NCI-H2227 treated with DMSO at 0.1 percent for 48 hours (cell line): ENCODE data around the gene CRABP1.

Experiments used
- DNase-seq: peaks from one replicate; lab custom pipeline; 2025; lab: John Stamatoyannopoulos, UW

Gene CRABP1

DNA sequence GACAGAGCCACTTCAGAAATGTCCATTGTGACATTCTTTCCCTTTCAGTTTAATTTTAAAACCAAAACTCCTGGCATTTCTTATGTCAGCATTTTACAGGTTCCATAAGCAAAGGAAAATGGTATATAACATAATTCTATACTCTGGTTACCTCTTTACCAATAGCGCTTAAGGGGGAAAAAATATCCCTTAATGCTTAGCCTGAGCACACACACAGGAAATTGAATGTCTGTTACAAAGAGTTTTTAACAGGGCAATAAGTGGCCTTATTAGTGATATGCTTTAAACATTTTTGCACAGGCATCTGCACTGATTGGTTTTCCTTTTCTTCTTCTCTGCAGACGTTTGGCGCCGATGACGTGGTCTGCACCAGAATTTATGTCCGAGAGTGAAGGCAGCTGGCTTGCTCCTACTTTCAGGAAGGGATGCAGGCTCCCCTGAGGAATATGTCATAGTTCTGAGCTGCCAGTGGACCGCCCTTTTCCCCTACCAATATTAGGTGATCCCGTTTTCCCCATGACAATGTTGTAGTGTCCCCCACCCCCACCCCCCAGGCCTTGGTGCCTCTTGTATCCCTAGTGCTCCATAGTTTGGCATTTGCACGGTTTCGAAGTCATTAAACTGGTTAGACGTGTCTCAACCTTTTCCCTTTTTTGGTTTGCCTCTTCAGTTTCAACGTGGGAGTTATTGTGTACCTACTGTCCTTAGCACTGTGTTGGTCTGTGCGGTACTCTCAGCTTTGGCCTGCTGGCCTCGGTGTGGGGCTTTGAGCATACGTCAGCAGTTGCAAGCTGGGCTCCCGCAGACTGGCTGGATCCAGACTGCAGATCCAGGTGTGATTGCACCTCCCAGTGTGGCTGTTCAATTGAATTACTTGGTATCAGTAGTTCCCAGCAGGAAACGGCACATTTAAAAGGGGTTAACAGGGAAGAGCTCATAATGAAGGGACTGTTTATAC, 7.7 kb downstream of the CRABP1 start:
- no peak for DNase-seq

DNA sequence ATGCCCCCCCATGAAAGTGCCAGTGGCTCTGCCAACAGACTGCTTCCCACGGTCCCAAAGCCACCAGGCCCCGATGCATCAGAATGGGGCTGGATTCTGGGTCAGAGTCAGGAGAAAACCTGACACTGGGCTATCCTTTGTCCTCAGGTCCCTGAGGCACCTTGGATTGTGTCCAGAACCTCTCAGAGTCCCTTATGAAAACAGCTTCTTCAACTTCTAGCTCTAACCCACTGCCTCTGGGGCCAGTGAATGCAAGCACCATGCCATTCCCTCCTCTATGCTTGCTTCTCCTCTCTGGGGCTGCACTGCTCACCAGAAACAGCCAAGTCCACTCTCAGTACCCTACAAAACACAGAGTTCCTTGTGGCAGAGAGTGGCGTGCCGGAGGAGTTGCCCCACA, 9.9 kb downstream of the CRABP1 start:
- DNase-seq = no peak

DNA sequence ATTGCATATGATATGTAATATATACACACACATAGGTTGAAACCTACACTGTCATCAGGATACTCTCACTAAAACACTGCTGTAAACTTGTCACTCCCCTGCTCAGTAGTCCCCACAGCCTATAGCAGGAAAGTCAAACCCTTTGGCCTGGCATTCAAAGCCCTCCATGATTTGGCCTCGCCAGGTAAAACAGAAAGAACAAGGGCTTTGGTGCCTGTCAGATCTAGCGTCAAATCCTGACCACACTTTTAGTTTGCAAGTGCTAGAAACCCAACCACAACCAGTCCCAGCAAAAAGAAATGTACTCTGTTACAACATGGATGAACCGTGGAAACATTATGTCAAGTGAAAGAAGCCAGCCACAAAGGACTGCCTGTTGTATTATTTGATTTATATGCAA, 11.4 kb downstream of the CRABP1 start:
- DNase-seq = no peak

DNA sequence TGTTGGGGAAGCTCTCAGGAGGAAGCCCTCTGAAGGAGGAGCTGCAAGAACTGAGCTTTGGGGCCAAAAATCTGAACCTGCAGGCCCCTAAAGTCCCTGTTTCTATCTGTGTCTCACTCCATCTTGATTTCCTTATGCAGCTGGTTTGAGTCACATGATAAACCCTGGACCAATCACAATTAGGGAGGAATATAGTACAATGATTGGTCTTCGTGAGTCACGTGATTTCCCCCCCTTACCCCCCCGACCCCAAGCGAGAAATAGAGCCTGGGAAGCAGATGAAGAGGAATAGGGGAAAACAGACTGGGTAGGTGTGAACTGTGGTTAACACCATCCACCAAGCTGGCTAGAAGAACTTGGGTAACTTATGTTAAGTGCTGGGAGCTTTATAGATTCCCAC, 12.9 kb downstream of the CRABP1 start:
- no peak for DNase-seq

DNA sequence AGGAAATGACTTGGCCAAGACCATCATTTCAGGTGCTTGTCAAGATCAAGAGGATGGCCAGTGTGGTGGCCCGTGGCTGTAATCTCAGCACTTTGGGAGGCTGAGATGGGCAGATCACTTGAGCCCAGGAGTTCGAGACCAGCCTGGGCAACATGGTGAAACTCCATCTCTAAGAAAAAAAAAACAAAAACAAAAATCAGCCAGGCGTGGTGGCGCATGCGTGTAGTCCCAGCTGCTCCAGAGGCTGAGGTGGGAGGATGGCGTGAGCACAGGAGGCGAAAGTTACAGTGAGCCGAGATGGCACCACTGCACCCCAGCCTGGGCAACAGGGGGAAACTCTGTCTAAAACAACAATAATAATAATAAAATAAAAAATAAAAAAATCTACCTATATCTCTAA, 15.0 kb downstream of the CRABP1 start:
- no peak for DNase-seq

DNA sequence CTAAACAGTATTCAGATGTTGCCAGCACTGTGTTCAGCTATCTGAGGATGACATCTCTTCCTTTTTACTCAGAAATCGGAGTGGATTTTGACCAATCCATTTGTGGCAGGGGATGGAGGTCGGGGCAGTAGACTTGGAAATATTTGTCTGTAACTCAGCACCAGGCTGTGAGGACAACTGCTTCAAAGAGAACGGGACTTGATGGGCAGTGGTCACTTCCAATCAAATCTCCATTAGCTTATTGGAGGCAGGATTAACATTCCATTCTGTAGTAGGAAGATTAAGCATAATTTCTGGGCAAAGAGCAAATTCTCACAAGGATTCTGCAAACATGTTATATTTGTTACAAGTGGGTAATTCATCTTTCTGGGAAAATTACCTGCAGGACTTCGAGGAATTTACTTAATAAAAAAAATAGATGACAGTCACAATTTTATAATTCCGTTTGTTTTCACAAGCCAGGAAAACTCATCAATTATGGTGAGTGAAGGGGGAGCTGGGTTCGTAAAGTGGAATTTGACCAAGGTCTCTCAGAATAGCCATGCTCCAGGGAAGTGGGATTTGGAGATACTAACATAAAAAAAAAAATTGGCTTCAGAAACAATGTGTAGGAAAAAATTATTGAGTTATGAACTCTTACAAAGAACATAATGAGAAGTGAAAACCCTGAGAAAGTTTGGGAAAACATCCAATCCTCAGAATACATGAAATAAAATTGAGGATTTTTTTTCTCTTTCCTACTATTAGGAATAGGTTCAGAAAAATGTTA, 18.1 kb downstream of the CRABP1 start:
- no peak for DNase-seq

DNA sequence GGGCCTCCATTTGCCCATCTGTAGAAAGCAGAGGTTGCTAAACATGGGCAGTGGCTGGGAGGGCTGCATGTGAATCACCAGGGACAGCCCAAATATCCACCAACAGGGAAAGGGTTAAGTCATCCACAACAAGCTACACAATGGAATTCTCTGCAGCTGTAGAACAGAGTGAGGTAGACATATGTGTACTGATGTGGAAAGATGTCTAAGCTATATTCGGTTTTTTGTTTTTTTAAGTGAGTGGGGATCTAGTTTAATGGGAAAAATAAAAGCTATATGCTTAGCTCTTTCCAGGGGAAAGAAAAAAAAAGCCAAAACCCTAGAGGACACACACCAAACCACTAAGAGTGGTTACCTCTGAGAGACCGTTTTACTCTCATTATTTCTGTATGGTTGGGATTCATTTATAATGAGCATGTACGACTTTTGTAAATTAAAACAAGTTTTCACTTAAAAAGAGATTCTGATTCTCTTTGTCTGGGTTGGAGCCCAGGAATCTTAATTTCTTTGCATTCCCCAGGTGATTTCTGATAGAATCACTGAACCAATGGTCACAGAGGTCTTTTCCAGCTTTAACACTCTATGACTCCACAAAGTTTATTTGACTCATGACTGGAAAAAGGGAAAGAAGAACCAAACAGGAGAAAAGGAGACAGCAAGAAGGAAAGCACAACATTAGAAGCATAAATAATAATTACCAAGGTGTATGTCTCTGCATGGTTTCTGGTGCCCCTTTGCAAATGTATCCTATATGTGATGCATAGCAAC, 19.1 kb downstream of the CRABP1 start:
- DNase-seq = no peak

DNA sequence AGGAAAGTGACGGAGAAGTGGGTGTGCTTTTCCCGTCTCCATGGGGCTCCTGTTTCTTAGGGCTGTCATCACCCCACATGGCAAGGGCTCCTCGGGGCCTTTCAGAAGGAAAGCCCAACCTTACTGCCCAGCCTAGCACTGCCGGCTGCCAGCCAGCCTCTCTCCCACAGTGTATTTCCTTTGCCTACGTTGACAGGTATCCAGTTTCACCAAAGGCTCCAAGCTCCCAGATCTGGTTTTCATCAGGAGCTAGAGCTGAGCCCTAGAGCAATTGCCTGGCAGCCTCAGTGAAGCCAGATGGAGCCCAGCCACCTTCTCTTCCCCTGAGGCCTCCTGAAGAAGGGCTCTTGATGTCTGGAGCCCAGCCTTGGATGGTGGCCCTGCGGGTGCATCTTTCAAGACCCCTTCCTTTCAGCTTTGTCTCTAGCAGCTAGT, 20.2 kb downstream of the CRABP1 start:
- DNase-seq = no peak

DNA sequence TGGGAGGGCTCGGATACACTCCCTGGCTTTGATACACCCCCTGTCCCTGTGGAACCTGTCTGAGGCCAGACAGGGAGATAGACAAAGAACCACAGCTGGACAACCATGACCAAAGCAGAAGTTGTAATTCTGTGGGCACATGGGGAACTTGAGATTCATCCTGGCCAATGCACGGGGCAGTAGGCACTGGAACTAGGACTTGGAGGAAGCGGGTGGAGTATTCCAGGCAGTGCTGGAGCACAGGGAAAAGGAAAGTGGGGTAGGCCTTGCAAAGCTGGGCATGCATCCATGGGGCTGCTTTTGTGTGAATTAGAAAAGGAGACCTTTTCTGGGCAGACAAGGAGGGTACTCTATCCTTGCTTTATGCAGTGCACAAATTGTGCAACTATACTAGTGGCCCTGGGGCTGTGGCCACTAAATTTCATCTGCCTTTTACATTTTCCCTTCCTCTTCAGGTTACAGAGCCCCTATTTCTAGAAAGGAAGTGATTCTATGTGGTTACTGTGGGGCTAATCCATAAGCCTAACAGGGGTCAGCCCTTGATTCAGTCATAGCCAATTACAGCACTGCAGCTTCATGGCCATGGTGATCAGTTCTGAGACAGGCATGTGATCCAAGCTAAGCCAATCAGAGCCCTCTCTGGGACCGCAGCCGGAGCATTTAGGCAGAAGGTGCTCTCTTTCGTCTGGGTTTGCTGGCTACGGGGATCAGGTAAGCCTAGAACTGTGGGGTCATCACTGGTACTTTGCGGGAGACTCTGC, 21.0 kb downstream of the CRABP1 start:
- DNase-seq = no peak

DNA sequence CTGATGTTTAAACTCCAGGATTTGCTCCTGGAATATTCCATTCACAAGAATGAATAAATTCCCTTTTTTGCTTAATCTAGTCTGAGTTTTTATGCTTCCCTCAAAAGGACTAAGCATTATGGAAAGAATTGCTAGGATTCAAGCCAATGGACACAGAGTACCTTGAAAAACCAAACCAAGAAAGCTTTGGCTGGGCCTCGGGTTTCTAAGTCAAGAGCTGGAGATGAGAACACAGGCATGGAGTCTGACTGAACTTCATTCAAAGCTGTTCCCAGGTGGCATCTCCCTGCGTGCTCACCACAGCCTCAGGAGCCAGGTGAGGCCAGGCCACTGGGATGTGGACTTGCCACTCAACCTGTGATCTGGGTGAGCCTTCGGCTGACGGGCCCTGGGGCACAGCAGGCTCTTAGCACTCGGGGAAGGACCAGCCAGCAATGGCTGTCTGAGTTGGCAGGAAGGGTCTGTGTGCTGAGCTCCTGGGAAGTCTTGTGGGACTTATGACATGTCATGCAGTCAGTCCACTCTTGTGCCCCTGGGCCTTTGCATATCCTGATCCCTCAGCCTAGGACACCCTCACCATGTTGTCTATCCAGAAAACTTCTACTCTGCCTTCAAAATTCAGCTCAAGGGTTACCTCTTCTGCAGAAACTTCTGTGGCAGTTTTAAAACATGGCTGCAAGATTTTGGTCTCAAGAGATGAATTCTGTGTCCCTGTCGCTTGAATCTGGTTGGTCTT, 21.8 kb downstream of the CRABP1 start:
- DNase-seq = no peak

DNA sequence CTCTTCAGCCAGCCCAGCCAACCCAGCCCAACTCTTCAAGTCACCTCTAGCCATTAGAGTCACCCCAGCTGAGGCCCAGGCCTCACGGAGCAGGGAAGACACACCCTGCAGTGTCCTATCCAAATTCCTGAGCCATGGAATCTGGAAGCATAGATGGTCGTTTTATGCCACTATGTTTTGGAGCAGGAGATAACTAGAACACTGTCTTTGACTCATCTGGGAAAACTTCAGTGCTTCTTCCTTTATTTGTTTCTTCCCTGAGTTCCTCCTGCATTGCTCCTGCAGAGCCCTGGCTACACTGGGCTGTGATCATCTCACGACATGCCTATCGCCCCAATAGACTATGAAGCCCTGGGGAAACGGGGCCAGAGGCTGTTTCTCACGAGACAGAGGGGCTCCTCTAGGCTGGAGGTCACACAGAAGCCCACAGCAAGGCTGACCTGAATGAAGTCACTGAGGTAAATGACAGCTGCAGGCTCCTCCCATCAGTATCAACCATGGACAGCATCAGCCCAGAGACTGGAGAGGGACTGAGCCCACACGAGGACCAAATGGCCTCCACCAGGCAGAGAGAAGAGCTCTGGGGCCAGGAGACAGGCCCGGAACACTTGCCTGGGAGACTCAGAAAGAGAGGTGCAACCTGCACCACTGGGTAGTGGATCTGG, 22.7 kb downstream of the CRABP1 start:
- no peak for DNase-seq

DNA sequence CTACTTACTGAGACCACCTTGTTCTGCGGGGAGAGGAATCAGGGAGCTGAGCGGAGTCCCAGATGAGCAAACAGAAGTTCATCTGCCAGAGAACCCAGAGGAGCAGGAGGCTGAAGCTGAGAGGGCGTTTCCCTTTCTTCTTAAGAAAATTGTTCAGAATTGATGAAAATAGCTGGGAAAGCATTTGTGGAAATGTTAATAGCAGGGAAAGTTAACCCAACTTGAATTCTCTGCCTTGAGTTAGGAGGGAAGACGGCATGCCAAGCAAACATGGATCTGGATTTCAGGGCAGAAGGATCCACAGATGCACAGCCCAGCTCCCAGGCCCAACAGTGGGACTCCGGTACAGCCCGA, 23.2 kb downstream of the CRABP1 start:
- DNase-seq = no peak

DNA sequence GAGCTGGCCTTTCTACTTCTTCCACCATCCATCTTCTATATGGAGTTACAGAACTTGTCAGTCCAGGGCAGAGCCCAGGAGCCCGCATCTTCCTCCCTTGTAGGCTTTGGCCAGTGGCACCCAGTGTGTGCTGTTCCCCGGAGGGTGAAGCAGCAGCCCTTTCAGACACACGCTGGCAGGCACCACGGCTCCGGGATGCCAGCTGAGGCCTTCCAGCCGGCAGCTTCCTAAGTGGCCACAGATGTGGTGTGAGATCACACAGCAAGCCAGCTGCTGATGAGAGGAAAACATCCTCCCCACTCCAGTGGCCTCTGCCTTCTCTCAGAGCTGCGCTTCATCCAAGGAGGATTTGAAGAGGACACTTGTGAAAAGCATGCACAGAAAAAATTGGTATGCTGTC, 24.1 kb downstream of the CRABP1 start:
- DNase-seq = no peak

DNA sequence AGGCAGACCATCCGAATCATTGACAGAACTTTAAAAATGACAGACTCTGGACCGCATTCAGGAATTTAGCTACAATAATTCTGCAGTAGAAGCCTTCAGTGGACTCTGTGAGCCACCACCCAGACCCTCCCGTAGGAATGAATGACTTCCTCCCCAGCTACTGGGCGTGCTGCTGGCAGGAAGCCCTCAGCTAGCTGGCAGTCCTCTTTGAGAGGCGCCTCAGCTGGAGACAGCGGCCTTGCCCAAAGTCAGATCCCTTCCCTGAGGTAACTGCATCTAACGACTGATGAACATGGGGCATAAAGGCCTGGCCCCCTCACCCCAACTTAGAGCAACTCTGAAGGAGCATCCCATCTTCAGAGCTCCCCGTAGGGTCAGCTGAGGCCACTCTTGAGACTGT, 25.8 kb downstream of the CRABP1 start:
- no peak for DNase-seq

DNA sequence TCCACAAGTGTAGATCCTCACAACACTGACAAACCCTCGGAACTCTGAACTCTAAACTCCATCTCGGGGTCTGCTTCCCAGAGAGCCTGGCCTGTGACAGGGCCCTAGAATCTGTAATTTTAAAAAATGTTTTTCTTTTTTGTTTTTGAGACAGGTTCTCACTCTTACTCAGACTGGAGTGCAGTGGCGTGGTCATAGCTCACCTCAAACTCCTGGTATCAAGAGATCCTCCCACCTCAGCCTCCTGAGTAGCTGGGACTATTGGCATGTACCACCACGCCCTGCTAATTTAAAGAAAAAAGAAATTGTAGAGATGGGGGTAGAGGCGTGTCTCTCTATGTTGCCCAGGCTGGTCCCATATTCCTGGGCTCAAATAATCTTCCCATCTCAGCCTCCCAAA, 26.2 kb downstream of the CRABP1 start:
- DNase-seq = no peak

DNA sequence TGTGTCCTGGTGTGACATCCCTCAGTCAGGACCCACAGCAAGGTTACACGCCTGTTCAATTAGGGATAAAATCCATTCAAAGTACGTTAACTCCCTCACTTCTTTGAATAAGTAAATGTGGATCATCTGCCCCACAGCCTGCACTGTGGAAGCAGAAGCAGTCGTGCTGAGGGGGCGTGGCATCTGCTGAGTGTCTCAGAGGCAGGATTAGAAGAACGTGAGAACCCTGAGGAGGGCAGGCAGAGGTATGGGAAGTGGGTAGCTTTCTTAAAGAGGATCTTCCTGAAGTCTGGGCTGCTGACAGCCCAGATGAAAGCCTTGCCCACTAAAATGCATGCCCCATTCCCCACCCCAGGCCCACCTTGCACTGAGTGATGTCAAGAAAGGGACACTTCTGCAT, 28.5 kb downstream of the CRABP1 start:
- DNase-seq = peak; percentile 10

DNA sequence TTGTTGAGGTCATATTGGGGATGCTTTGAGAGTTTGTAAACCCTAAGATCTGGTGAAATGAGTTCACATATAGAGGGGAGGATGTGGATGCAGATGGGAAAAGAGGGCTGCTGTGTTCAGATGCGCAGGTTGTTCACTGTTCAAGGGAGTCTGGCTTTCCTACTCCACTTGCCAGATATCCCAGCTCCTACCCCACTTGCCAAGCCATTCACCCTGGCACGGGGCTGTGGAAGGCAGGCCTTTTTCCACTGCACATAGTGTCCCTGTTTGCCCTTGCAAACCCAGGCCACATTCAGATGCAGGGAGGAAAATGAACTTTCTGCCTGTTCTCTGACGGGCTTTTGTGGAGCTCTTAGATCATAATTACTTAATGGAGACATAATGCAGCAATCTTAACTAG, 29.0 kb downstream of the CRABP1 start:
- DNase-seq = no peak

DNA sequence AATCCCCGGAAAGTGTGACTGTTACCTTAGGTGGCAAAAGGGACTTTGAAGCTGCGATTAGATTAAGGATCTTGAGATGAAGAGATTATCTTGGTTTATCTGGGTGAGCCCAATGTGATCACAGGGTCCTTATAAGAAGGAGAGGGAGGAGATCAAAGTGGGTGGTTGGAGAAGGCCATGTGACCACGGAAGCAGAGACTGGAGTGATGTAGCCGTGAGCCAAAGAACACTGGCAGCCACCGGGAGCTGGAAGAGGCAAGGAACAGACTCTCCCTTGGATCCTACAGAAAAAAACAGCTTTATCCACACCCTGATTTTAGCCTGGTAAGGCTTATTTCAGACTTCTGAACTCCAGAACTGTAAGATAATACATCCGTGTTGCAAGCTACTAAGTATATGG, 29.9 kb downstream of the CRABP1 start:
- DNase-seq = no peak

DNA sequence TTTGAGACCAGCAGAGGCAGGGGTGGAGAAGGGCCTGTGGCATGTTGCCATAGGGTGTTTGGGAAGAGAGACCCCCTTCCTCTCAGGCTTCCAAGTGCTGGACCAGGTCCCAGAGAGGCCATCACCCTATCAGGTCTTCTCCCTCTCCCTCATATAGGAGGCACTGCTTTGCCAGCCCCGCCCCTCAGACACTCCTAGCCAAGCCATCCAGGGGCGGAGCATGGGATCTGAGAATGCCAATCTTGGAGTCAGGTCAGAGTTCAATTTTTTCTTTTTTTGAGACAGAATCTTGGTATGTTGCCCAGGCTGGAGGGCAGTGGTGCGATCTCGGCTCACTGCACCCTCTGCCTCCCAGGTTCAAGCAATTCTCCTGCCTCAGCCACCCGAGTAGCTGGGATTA, 32.7 kb downstream of the CRABP1 start:
- DNase-seq = no peak
